Activated CD8-positive, alpha-beta memory T cell treated with anti-CD3 and anti-CD28 coated beads, Interleukin-2, amount 50 U/mL, for 1 hour (primary cell): ENCODE data around the gene VARS2.
"Not testable (repeated sequence)": the region's sequence is repeated elsewhere in the genome, so short reads cannot be mapped to it uniquely, and the experiment has no call there.

Source experiments
- DNase-seq: peaks from one replicate; pipeline ENCODE4 v3.0.0-alpha.2; 2020; ENCODE audit errors: extremely low read depth

The VARS2 gene

GRCh38 chr6:30914076-30914853 is at the start of gene VARS2:
VARS2 (plus strand) TSS chr6:30914238; CDS start chr6:30914837, 599 bp downstream.
- DNase-seq = peak; percentile 54

- no peak for DNase-seq
These were observed 49.7 kb upstream of the VARS2 start for GRCh38 chr6:30864325-30864724.

GRCh38 chr6:30869241-30869749 is 44.7 kb upstream of the VARS2 start:
- not testable (repeated sequence) for DNase-seq

- no peak for DNase-seq
These were observed 43.5 kb upstream of the VARS2 start for GRCh38 chr6:30870546-30870945.

DNA sequence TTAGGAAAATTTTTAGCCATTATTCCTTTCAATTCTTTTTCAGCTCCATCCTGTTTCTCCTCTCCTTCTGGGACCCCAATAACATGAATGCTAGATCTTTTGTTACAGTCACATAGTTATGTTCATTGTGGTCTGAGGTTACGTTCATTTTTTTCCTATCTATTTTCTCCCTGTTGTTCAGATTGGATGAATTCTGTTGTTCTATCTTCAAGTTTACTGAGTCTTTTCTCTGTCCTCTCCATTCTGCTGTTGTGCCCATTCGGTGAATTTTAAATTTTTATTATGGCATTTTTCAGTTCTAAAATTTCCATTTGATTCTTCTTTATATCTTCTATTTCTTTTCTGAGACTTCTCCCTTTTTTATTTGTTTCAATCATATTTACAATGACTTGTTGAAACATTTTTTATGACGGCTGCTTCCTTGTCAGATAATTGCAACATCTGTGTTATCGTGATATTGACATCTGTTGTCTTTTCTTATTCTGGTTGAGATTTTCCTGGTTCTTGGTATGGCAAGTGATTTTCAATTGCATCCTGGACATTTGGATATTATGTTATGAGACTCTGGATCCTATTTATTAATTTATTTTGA is 42.4 kb upstream of the VARS2 start:
- DNase-seq = no peak

GRCh38 chr6:30873137-30873640 is 40.8 kb upstream of the VARS2 start:
- no peak for DNase-seq

GRCh38 chr6:30873795-30874194 is 40.2 kb upstream of the VARS2 start:
- DNase-seq = not testable (repeated sequence)

GRCh38 chr6:30875244-30876038 is 38.6 kb upstream of the VARS2 start:
- DNase-seq = no peak

- no peak for DNase-seq
These were observed 37.9 kb upstream of the VARS2 start for GRCh38 chr6:30876039-30876730.

- DNase-seq = peak; percentile 46
These were observed 36.4 kb upstream of the VARS2 start for GRCh38 chr6:30877419-30878262.

DNA sequence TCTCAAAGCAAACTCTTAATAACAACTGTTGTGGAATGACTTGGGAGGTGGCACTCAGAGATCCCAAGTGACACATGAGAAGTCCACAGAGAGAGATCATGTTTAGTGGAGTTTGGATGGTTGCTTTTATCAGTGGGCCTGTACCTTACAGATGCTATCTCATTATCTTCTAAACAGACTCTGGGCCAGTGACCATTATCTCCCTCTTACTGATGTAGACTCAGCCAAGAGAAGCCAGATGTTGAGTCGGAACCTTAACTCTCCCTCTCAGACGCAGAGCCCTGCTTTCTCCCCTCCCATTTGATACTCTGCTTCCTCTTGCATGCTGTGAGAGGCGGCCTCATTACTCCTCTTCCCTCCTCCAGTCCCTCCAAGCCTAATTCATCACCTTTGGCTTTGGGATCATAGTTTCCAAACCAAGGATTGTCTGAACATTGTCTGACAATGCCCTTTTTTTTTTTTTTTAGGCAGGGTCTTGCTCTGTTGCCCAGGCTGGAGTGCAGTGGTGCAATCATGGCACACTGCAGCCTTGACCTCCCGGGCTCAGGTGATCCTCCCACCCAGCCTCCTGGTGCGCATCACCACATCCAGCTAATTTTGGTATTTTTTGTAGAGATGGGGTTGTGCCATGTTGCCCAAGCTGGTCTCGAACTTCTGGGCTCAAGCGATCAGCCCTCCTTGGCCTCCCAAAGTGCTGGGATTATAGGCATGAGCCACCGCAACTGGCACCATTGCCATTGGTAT is 34.2 kb upstream of the VARS2 start:
- no peak for DNase-seq

DNA sequence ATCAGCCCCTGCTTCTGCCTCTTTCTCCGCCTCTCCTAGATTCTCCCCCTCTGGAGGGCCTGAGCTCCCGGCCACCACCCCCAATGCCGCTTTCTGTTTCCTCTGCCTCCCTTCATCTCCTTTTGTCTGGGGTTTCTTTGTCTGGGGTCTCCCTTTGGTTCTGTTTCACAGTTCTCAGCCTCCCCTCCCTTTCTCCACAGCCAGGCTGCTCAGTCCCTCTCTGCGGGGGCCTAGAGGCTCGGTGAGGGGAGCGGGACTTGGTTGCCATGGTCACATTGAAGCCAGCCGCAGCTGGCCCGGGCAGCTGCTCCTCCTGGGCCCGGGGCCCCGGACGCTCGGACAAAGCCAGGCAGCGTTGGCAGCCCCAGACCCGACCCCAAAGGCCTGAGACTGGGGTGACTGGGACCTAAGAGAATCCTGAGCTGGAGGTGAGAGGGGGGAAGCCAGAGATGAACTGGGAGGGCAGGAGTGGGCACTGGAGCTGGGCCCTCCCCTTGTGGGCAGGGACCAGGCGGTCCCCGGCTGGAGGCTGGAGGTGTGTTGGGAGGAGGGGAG is 33.3 kb upstream of the VARS2 start:
- no peak for DNase-seq

GRCh38 chr6:30881392-30882203 is 32.4 kb upstream of the VARS2 start:
- DNase-seq = no peak

DNA sequence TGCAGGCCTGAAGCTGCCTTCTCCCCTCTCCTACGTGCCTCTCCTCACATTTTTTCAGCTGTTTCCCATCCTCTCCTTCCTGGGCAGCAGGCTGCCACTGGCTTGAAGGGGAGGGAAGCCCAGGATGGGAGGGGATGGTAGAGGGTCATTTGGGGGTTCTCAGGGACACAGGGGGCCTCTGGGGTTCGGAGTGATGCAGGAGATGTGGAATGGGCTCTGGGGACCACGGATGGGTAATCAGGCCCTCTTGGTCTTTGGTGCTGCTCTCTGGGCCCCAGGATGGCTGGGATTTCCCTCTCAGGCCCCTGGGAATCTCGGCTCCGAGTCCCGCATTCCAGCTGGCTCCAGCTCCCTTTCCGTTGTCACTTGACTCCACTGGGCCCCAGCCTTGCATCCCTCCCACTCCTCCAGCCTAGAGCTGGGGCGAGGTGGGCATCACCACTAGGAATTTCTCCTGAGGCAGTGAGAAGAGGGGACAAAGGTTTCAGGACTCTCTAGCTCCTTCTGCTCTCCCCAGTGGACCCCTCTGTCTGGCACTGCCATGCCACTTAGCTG is 31.8 kb upstream of the VARS2 start:
- DNase-seq = no peak

DNA sequence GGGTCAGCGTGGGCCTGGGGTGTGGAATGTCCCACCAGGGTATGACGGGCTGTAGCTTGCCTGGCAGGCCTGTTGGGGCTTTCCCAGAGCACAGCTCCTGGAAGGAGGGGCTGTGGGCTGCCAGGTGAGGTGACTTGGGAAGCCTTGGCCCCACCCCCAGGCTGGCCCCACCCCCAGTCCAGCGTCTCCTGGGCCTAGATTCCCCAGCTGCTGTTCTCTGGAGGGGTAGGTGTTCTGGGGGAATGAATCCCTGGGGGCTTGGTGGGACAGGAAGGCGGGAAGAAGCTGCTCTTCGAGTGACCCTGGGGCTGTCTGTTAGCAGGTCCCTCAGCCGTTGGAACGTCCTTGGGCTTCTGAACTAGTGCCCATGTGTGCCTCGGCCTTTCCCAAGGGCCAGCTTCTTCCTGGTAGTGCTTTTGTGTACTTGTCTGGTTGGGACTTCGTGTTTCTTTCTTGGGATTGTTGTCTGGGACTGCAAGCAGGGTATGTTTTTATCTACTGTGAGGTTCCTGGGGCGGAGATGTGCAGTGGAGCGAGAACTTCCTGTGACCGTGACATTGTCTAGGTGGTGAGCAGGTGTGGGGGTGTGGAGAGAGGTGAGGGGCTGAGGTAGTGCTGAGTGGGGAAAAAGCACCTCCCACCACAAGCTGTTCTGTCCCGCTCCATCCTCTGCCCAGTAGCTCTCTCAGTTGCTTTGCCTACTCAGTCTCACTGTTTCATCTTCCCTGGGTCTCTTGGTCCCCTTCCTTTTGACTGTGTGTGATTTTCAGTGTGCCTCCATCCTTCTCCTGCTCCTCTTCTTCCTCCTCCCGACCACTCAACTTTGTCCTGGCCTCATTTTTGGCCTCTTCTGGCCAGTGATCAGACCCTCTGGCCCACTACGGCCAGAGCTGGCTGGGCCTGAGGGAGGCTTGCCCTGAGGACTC is 31.0 kb upstream of the VARS2 start:
- no peak for DNase-seq

DNA sequence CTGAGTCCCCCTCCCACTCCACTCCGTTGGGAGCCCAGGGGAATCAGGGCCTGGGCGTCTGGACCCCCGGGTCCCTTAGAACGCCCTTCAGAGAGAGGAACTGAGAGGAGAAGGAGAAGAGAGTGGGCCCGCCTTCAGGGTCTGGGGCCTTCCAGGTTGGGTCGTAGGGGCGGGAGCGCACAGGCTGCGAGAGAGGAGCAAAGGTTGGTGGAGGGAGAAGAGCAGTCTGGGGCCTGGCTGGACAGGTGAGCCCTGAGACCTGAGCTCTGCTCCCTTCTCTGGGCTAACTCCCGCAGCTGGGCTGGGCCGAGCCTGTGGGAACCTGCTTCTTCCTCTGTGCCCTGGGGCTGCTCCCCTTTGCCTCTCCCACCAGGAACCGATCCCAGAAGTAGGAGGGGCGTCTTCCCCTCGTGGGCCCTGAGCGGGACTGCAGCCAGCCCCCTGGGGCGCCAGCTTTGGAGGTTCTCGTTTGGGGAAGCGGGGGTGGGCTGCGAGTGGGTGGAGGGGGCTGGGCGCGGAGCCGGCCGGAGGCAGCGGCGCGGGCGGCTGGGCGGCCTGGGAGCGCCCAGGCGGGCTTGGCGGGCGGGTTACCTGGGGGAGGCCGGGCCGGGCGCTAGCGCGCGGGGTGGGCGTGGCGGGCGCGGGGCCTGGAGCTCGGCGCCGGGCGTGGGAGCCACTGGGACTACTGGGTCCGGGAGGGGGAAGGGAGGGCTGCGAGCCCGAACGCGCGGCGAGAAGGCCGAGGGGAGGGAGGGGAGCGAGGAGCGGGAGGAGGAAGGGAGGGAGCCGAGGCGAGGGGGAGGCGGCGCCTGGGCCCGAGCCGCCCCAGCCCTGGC is 30.1 kb upstream of the VARS2 start, which contains the start of gene DDR1:
TSS of gene DDR1 (plus strand) at position 835 of the 836 bp plus-strand sequence. CDS start 4,211 bp downstream, outside the sequence.
- no peak for DNase-seq
